ENCODE results near the gene TRPM7.

DNA sequence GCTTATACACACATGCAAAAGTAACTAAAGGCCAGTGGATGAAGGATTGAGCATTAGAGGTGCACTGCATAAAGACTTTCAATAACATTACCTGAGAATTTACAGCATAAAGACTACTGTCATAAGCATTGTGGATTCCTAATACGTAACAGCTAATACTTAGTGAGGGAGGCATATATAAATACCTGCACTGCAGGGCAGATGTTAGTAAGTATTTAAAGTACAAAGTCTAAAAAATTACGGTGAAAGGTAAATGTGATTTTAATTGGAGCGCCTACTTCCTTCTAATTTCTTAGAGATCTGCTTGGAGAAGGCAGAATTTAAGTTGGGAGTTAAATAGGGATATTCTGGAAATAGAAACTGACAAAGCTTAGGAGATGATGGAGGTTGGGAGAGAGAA is 25.4 kb upstream of the TRPM7 start:
- TF ChIP-seq, protein P1, sequence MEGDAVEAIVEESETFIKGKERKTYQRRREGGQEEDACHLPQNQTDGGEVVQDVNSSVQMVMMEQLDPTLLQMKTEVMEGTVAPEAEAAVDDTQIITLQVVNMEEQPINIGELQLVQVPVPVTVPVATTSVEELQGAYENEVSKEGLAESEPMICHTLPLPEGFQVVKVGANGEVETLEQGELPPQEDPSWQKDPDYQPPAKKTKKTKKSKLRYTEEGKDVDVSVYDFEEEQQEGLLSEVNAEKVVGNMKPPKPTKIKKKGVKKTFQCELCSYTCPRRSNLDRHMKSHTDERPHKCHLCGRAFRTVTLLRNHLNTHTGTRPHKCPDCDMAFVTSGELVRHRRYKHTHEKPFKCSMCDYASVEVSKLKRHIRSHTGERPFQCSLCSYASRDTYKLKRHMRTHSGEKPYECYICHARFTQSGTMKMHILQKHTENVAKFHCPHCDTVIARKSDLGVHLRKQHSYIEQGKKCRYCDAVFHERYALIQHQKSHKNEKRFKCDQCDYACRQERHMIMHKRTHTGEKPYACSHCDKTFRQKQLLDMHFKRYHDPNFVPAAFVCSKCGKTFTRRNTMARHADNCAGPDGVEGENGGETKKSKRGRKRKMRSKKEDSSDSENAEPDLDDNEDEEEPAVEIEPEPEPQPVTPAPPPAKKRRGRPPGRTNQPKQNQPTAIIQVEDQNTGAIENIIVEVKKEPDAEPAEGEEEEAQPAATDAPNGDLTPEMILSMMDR (conservative IDR thresholded peaks at IDR 0.05; ENCODE audit: low read depth, low read length): no peak
- TF ChIP-seq EZH2 (IDR thresholded peaks at IDR 0.05; ENCODE audit: borderline replicate concordance, low read depth, low read length, poor library complexity, severe bottlenecking): no peak
